IPS-NIHi7 (cell line): ENCODE results near the gene SLC16A8.

Experiments
- DNase-seq: peaks from one replicate; pipeline ENCODE4 v3.0.0; 2012; ENCODE audit warnings: mixed read lengths; ENCODE audit errors: extremely low spot score

SLC16A8 gene

DNA sequence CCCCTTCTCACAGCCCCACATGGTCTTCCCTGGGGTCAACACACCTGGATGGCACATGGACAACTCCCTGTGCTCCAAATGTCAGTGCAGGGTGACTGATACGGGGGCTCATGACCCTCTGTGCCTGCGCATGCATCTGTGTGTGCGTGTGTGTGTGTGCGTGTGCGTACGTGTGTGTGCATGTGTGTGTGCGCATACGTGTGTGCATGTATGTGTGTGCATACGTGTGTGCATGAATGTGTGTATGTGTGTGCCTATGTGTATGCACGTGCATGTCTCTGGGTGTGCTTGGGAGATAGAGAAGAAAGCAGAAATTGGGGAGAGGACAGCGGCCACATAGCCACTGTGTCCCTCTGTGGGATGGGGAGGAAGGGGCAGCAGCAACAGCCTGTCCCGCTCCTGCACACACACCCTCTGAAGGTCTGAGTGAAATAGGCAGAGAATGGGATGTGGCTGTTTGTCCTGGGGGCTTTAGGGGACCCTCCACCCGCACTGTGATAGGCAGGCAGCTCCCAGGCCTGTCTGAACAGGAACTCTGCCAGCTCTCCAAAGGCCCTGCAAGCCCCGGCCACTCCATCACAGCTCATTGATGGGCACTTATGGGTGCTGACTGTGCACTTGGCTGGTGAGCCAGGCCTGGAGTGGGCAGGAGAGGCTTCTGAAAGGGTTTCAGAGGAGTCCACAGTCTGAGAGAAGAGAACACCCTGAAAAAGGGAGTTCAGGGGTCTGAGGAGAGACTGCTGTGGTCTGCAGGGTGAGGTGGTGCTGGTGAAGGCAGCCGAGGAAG is 55.4 kb downstream of the SLC16A8 start:
- no peak for DNase-seq
